ENCODE data around the gene LYRM7. TPM values are rescaled to one million over a fixed set of nuclear protein-coding genes. Genes with fewer than 3 reads are reported as not detected.
A peak's percentile ranks its signal among the peaks of the same experiment; 100 is the strongest.
"Not testable (repeated sequence)": the region's sequence is repeated elsewhere in the genome, so short reads cannot be mapped to it uniquely, and the experiment has no call there.

The LYRM7 gene
- total RNA-seq, 1 experiment from 2014 or later = 3.0 TPM

DNA sequence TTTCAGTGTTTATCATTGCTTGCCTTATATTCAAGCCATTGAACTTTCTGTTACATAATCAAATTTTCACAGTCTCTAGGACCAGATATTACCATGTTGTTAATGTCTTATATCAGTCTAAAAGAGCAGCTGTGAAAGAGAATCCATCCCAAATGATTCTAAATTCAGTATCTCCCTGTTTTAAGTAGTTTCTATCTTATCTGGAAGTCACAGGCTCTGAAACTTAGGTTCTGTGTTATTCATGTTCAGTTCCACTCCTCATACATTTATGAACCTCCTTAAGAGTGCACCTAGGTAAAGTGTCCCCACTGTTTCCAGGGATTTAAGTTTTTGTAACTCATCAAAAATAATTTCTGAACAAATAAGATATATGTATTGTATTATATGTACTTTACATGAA lies 9.7 kb downstream of the LYRM7 start:
- DNase-seq (ENCODE audit: low spot score) = no peak

DNA sequence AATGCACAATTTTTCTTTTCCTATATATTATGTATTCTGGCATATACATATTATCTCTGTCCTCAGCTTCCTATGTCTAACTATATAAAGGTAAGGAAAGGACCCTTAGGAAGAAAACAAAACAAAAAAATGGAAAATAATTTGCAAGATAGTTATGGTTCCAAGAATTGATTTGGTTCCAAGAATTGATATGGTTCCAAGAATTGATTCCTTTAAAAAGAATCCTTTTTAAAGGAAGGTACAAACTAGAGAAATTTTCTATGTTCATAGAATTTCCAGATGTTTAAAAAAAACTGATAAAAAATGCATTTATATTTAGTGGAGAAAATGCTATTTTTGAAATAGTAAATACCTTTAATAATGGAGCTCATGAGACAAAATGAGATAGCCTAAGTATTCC lies 12.1 kb downstream of the LYRM7 start:
- no peak for DNase-seq (ENCODE audit: low spot score)

DNA sequence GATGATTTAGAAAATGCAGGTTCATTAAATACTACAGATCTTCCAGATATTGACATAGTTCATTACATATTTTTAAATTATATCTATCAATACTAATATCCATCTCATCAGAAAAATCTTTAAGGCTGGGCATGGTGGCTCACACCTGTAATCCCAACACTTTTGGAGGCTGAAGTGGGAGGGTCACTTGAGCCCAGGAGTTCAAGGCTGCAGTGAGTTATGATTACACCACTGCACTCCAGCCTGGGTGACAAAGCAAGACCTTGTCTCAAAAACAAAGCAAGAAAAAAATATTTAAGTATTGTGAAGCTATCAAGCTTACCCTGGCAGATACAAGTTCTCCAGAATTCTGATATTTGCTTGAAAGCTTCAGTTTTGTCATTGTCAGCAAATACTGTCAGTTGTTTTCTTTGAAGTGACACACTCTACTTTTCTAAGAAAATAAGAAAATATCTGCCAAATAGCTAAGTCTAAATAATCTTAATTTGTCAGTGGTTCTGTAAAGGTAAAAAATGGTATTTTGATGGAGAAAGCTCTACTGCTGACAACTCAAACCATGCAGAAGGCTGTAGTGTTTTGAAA lies 14.9 kb downstream of the LYRM7 start:
- no peak for DNase-seq (ENCODE audit: low spot score)

GRCh38 chr5:131186561-131187256 lies 16.0 kb downstream of the LYRM7 start:
- DNase-seq (ENCODE audit: low spot score) = peak; percentile 12

DNA sequence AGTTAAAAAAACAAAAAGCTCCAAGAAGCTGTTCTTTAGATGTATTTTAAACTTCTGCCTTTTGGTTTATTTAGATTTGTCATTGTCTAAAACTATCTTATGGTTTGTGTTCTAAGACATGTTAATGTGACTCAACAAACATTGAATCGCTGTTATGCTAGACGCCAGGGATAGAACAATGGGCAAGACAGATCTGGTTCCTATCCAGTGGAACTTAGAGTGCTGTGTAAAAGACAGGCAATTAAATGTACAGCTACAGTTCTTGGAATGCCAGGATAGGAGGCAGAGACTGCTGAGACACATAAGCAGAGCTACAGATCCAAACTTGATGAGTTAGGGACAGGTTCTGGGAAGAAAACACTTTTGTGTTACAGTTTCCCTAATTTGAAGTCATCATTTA lies 22.4 kb downstream of the LYRM7 start:
- no peak for DNase-seq (ENCODE audit: low spot score)

DNA sequence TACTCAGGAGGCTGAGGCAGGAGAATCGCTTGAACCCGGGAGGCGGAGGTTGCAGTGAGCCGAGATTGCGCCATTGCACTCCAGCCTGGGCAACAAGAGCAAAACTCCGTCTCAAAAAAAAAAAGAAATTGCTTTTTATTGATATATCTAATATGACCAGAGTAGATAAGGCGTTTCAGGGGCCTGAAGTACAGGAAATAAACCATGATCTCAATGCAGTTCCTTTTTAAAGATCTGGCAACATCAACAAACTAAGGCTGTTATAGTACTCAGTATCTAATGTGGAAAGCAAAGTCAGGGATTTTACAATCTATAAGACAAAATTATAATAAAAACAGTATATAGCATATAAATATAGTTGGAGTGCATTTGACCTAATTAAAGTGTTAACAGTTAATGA lies 23.2 kb downstream of the LYRM7 start:
- not testable (repeated sequence) for DNase-seq (ENCODE audit: low spot score)

DNA sequence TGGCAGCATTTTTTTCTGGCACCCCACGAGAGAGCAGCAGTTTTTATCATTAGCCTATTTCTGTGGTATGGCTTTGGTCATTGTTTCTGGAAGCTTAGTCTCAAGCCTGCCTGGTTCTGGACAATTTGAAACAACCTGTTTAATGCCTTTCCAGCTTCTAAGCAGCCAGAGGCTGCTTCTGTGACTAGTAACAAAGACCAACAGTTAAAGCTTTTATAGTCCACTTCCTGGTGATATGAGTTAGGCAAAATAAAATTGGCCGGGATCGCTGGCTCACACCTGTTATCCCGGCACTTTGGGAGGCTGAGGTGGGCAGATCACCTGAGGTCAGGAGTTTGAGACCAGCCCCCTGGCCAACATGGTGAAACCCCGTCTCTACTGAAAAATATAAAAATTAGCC lies 24.0 kb downstream of the LYRM7 start:
- DNase-seq (ENCODE audit: low spot score) = no peak

DNA sequence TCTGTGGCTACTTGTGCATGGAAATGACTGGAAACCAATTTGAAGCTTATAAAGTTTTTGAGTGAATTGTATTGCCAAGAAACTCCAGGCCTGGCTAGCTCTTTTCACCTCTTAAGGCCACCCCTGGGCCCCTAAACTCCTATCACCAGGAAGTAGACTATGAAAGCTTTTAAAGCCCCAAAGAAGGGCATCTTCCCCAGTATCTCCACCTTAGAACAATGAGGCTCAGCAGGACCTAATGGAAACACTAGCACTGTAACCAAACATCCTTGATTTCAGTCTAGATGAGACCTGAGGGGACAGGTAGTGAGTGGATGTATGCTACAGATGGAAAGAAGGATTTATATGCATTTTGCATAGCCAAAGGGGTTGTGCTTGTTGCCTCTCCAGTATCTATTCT lies 25.0 kb downstream of the LYRM7 start:
- DNase-seq (ENCODE audit: low spot score) = no peak

DNA sequence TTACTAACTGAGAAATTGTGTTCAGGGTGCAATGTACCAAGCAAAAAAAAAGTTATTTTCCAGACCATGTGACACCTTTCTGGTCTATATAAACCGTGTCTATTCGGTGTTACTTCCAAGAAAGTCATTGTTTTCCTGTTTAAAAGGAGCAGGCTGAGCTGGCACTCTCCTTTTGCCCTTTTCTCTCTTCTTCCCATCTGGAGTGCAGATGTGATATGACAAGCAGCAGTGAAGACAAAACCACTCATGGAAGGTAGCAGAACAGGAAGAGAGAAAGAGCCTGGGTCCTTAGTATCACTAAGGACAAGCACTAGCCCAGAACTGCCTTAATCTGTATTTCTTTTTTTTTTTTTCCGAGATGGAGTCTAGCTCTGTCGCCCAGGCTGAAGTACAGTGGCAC lies 25.6 kb downstream of the LYRM7 start:
- no peak for DNase-seq (ENCODE audit: low spot score)

DNA sequence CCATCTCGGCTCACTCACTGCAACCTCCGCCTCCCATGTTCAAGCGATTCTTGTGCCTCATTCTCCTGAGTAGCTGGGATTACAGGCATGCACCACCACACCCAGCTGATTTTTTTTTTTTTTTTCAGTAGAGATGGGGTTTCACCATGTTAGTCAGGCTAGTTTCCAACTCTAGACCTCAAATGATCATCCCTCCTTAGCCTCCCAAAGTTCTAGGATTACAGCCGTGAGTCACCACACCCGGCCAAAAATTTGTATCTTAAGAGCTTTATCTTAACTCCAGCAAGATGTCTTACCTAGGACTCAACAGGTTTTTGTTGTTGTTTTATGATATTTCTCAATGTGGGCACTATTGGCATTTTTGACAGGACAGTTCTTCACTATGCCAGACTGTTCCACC lies 27.9 kb downstream of the LYRM7 start:
- no peak for DNase-seq (ENCODE audit: low spot score)

DNA sequence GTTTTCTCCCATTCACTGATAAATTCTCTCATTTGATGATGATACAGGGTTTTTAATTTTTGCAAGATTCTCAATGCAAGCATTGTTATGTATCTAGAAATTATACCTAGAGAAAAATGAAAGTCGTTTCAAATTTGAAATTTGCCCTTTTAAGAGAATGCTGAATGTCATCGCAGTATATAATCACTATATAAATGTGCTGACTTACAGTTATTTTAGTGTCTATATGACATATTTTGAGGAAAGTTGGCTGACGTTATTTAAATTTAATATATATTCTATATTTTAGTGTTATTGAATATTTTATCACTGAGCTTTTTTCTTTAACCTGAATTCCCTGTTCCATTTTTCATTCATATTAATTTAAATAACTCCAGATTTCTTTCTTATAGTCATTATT lies 29.8 kb downstream of the LYRM7 start:
- no peak for DNase-seq (ENCODE audit: low spot score)

DNA sequence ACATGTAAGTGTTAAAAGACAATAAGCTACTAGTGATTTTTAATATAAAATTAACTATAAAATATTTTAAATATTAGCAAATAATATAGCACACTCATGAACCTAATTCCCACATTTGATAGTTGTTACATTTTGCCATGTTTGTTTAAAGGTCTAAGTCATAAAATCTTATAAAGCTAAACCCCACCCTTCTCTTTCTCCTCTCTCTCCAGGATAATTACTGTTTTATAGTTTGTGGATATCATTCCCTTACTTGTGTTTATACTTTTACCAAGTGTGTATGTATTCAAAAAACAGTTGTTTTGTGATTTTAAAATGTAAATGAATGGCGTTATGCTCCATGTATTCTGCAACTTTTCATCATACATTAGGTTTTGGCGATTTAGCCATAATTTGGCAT lies 34.2 kb downstream of the LYRM7 start:
- no peak for DNase-seq (ENCODE audit: low spot score)

DNA sequence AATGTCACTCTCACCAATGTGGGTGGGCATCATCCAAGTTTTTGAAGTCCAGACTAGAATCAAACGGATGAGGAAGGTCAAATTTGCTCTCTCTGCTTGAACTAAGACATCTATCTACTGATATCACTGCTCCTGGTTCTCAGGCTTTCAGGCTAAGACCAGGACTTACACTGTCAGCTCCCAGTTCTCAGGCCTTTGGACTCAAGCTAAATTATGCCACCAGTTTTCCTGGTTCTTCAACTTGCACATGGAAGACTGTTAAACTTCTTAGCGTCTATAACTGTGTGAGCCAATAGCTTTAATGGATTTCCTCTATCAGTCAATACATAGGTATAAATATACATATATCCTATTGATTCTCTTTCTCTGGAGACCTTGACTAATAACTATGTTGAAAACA lies 35.3 kb downstream of the LYRM7 start:
- no peak for DNase-seq (ENCODE audit: low spot score)

- no peak for DNase-seq (ENCODE audit: low spot score)
Observed at GRCh38 chr5:131206772-131207171, 36.0 kb downstream of the LYRM7 start.

DNA sequence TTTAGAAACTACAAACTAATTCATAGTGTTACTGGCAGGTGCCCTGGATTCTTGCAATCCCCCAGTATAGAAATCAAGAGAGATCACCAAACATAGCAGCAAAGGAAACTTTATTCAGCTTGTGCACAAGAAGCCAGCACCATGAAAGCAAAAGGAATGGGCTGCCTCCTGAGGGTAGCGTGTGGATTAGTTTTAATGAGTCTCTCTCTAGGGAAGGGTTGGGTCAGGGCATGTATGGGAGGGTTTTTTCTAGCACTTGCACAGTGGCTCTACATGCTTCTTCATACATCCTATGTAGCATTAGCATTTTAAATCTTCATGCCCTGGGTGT lies 38.4 kb downstream of the LYRM7 start:
- DNase-seq (ENCODE audit: low spot score) = no peak

DNA sequence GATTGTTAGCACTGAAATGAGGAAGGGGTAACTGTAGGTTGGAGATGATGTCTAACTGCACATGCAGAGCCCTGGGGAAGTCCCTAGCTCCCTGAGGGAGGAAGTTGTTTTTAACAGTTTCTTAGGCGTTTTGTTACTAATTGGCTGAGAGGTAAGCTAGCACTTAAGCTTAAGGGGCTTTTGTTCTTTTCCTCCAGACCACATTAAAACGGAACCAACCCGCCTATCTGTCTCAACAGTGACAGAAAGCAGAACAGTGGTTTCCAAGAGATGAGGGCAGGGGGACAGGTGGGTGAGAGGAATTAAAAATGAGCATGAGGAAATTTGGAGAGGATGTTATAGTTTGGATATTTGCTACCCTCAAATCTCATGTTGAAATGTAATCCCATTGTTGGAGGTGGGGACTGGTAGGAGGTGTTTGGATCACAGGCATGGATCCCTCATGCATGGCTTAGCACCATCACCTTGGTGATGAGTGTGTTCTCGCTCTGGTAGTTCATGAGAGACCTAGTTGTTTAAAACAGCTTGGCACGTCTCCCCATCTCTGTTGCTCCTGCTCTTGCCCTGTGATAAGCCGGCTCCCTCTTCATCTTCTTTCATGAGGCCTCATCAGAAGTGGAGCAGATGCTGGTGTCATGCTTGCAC lies 38.9 kb downstream of the LYRM7 start:
- DNase-seq (ENCODE audit: low spot score) = no peak

GRCh38 chr5:131210151-131210510 lies 39.4 kb downstream of the LYRM7 start:
- no peak for DNase-seq (ENCODE audit: low spot score)

DNA sequence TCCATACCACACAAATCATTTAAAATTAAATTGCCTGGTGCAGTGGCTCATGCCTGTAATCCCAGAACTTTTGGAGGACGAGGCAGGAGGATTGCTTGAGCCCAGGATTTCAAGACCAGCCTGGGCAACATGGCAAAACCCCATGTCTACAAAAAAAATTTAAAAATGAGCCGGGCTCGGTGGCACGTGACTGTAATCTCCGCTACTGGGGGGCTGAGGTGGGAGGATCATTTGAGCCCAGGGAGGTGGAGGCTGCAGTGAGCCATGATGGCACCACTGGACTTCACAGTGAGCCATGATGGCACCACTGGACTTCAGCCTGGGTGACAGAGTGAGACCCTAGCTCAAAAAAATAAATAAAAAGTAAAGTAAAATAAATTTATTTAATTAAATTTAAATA lies 40.9 kb downstream of the LYRM7 start:
- no peak for DNase-seq (ENCODE audit: low spot score)

GRCh38 chr5:131212471-131213021 lies 41.8 kb downstream of the LYRM7 start:
- no peak for DNase-seq (ENCODE audit: low spot score)

DNA sequence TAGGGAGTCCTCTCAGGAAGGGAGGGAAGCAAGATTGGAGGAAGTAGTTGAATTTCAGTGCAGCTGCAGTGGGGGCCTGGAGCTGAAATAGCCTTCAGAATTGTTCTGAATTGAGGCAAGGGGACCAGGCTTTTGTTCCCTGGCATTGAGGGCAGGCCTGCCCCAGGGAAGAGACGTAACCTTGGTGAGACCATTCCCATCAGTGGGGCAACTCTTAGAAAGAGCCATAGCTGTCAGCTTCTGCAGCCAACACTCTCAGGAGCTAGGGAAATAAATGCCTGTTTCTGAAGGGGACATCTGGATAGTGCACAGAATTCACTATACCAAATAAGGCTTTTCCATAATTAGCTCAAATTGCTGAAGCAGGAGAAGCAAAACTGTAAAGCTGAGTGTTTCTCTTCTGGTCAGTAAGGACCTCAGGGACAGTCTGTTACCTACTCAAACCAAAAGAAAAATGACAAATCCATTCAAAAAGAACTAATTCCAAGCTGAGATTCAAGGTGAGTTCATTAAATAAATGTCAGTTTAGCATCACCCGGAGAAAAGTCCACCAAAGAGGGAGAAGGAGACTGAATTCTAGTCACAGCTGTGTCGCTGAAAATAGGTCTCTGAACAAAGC lies 44.0 kb downstream of the LYRM7 start:
- no peak for DNase-seq (ENCODE audit: low spot score)

GRCh38 chr5:131217791-131218190 lies 47.0 kb downstream of the LYRM7 start:
- DNase-seq (ENCODE audit: low spot score) = no peak

DNA sequence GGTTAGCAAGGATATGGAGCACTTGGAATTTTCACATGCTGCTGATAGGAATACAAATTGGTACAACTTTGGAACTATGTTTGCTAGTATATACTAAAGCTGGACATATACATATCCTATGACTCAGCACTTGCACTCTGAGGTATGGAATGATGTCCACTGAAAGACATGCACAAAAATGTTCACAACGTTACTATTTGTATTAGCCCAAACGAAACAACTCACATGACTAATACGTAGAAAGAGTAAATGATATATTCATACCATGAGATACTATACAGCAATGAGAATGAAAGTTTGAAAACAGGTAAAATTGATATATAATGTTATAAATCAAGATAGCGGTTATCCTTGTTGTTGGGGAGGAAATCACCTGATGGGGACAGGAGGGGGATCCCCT lies 47.6 kb downstream of the LYRM7 start:
- no peak for DNase-seq (ENCODE audit: low spot score)

- no peak for DNase-seq (ENCODE audit: low spot score)
Observed at GRCh38 chr5:131220566-131220965, 49.8 kb downstream of the LYRM7 start.
